Keratinocyte (primary cell): ENCODE measurements around the gene GFOD1. TPM values are rescaled to one million over a fixed set of nuclear protein-coding genes. Genes with fewer than 3 reads are reported as not detected.
A peak's percentile ranks its signal among the peaks of the same experiment; 100 is the strongest.

Experiments
- DNase-seq: peaks from one replicate; pipeline ENCODE4 v3.0.0-alpha.2; 2011; ENCODE audit warnings: low read depth, missing footprints, low spot score
- FAIRE-seq: peaks from 2 replicates; lab custom pipeline; 2011; peaks lifted over from hg19 to GRCh38; lab: Jason Lieb, UNC
- H2AFZ ChIP-seq: 2 replicates; pipeline ENCODE4 v1.6.0; 2012; ENCODE audit warnings: low read length, control low read depth, inconsistent platforms; ENCODE audit not compliant: control insufficient read depth
- H3K27ac ChIP-seq: 2 replicates; pipeline ENCODE4 v1.5.1; 2011; ENCODE audit warnings: low read length; ENCODE audit not compliant: control insufficient read depth, insufficient read depth
- H3K27me3 ChIP-seq: 3 replicates; pipeline ENCODE4 v1.6.0; 2011; ENCODE audit warnings: low read length; ENCODE audit not compliant: control insufficient read depth, insufficient read depth; ENCODE audit errors: extremely low read depth
- H3K36me3 ChIP-seq, 2 experiments: 2 replicates in 1 of 2; 3 replicates in 1 of 2; pipeline ENCODE4 v1.5.1; 2011; ENCODE audit warnings: low read length in 2 of 2, mild to moderate bottlenecking in 1 of 2; ENCODE audit not compliant: control insufficient read depth in 2 of 2, insufficient read depth in 2 of 2; ENCODE audit errors: extremely low read depth in 1 of 2
- H3K4me1 ChIP-seq: 3 replicates; pipeline ENCODE4 v1.5.1; 2011; ENCODE audit warnings: low read length; ENCODE audit not compliant: control insufficient read depth, insufficient read depth; ENCODE audit errors: extremely low read depth
- H3K4me2 ChIP-seq: 3 replicates; pipeline ENCODE4 v1.6.0; 2011; ENCODE audit warnings: low read depth, low read length; ENCODE audit not compliant: control insufficient read depth, insufficient read depth; ENCODE audit errors: extremely low read depth
- H3K4me3 ChIP-seq, 3 experiments: fragments of 200-600 bp in 1 of 3; sonication (generic) in 1 of 3; 2 replicates in 2 of 3; 3 replicates in 1 of 3; pipeline ENCODE4 v1.5.1; 2011 to 2016; ENCODE audit warnings: low read length in 3 of 3, mild to moderate bottlenecking in 3 of 3, control low read depth in 2 of 3, inconsistent platforms in 1 of 3, low read depth in 1 of 3, mixed read lengths in 1 of 3, mixed run types in 1 of 3, moderate library complexity in 1 of 3; ENCODE audit not compliant: control insufficient read depth in 2 of 3, insufficient read depth in 2 of 3; ENCODE audit errors: extremely low read depth in 1 of 3
- H3K79me2 ChIP-seq: 2 replicates; pipeline ENCODE4 v1.6.0; 2012; ENCODE audit warnings: low read length; ENCODE audit not compliant: control insufficient read depth, insufficient read depth
- H3K9ac ChIP-seq: 3 replicates; pipeline ENCODE4 v1.6.0; 2011; ENCODE audit warnings: low read length; ENCODE audit not compliant: control insufficient read depth, insufficient read depth; ENCODE audit errors: extremely low read depth
- H3K9me1 ChIP-seq: 3 replicates; pipeline ENCODE4 v1.6.0; 2011; ENCODE audit warnings: low read length; ENCODE audit not compliant: control insufficient read depth, insufficient read depth; ENCODE audit errors: extremely low read depth
- H3K9me3 ChIP-seq: 2 replicates; pipeline ENCODE4 v1.5.1; 2012; ENCODE audit warnings: low read depth, low read length; ENCODE audit not compliant: control insufficient read depth
- H4K20me1 ChIP-seq: 3 replicates; pipeline ENCODE4 v1.6.0; 2011; ENCODE audit warnings: low read length; ENCODE audit not compliant: control insufficient read depth, insufficient read depth; ENCODE audit errors: extremely low read depth
- CTCF ChIP-seq, 3 experiments: IDR thresholded peaks in 1 of 3; conservative IDR thresholded peaks in 1 of 3; optimal IDR thresholded peaks in 1 of 3; 2 replicates in 2 of 3; 3 replicates in 1 of 3; pipeline versions ENCODE3 to v1.5.1; 2011; ENCODE audit warnings: low read length in 3 of 3, mild to moderate bottlenecking in 3 of 3, moderate library complexity in 2 of 3, control low read depth in 1 of 3, inconsistent platforms in 1 of 3; ENCODE audit not compliant: insufficient read depth in 2 of 3; ENCODE audit errors: extremely low read depth in 1 of 3
- EZH2 ChIP-seq: IDR thresholded peaks from one replicate; pipeline ENCODE4 v1.6.1; 2012; ENCODE audit warnings: inconsistent platforms, mild to moderate bottlenecking, low read length, moderate library complexity
- dilution Hi-C: fragments of 300-500 bp; cut with MboI; formaldehyde crosslinking; loops from one replicate; pipeline ENCODE4 v1.7.0; 2020; ENCODE audit warnings: low sequenced_read_pairs; ENCODE audit not compliant: extremely low pct_ligation_motif_present
- polyA plus RNA-seq, 5 experiments: library from polyadenylated mRNA; depleted of rRNA in 3 of 5; stranded (reverse) in 3 of 5; stranded (forward) in 1 of 5; unstranded in 1 of 5; fragments of >200 nt; gene quantifications; 1 replicate in 1 of 5; 2 replicates in 3 of 5; 3 replicates in 1 of 5; pipeline versions ENCODE4 v1.2.1 to v1.2.3, GENCODE V29; 2011 to 2012; ENCODE audit warnings: missing spikeins in 2 of 5, low read depth in 1 of 5, low replicate concordance in 1 of 5

The GFOD1 gene
- polyA plus RNA-seq, 1 donor (not counting 4 experiments of a cell fraction or from before 2014, with no cell fraction given): 7.2 TPM

- dilution Hi-C loops: no loop called here
- Histone ChIP-seq H3K4me2 (peak overlapping the region; percentile 46), H2AFZ (no peak overlapping the region), H3K9me3 (no peaks in the 10 kb centered on the region), H3K27ac (no peak overlapping the region), H4K20me1 (peaks cover 2% of the 10 kb centered on the region), H3K9ac (no peak overlapping the region), H3K36me3 (peaks cover 0 to 1% of the 10 kb centered on the region in 2 experiments), H3K79me2 (no peaks in the 10 kb centered on the region), H3K4me3 (no peak overlapping the region), H3K4me1 (peaks cover 23% of the 10 kb centered on the region), H3K27me3 (no peaks in the 10 kb centered on the region), H3K9me1 (no peaks in the 10 kb centered on the region)
- TF ChIP-seq CTCF (optimal IDR thresholded peaks at IDR 0.05 in 1 of 3, IDR thresholded peaks at IDR 0.05 in 1 of 3, conservative IDR thresholded peaks at IDR 0.05 in 1 of 3; ENCODE audit: extremely low read depth in 1 of 3, insufficient read depth in 2 of 3, low read length in 3 of 3): no peak
- no peak for TF ChIP-seq EZH2
- no peak for DNase-seq
- FAIRE-seq: peak; percentile 52
Measured at GRCh38 chr6:13375360-13375878, 112.0 kb downstream of the GFOD1 start.

- Histone ChIP-seq H3K36me3 (peaks cover 0 to 1% of the 10 kb centered on the region in 2 experiments), H3K4me1 (peaks cover 30% of the 10 kb centered on the region), H3K9me3 (no peaks in the 10 kb centered on the region), H3K9me1 (no peaks in the 10 kb centered on the region), H3K9ac (no peak overlapping the region), H3K4me2 (no peak overlapping the region), H4K20me1 (peaks cover 2% of the 10 kb centered on the region), H3K27me3 (no peaks in the 10 kb centered on the region), H3K27ac (no peak overlapping the region), H3K4me3 (no peak overlapping the region), H3K79me2 (no peaks in the 10 kb centered on the region), H2AFZ (no peak overlapping the region)
- TF ChIP-seq EZH2 (no peak), CTCF (optimal IDR thresholded peaks at IDR 0.05 in 1 of 3, IDR thresholded peaks at IDR 0.05 in 1 of 3, conservative IDR thresholded peaks at IDR 0.05 in 1 of 3; ENCODE audit: extremely low read depth in 1 of 3, insufficient read depth in 2 of 3, low read length in 3 of 3) (no peak)
- dilution Hi-C loops: no loop called here
- FAIRE-seq (no peak), DNase-seq (no peak)
Measured at GRCh38 chr6:13373919-13374318, 113.5 kb downstream of the GFOD1 start.
